Keratinocyte (primary cell): ENCODE results near the gene TIAM2. TPM values are rescaled to one million over a fixed set of nuclear protein-coding genes. Genes with fewer than 3 reads are reported as not detected.
A peak's percentile ranks its signal among the peaks of the same experiment; 100 is the strongest.

Source experiments
- DNase-seq: peaks from one replicate; pipeline ENCODE4 v3.0.0-alpha.2; 2011; ENCODE audit warnings: low read depth, missing footprints, low spot score
- FAIRE-seq: peaks from 2 replicates; lab custom pipeline; 2011; peaks lifted over from hg19 to GRCh38; lab: Jason Lieb, UNC
- H2AFZ ChIP-seq: 2 replicates; pipeline ENCODE4 v1.6.0; 2012; ENCODE audit warnings: low read length, control low read depth, inconsistent platforms; ENCODE audit not compliant: control insufficient read depth
- H3K27ac ChIP-seq: 2 replicates; pipeline ENCODE4 v1.5.1; 2011; ENCODE audit warnings: low read length; ENCODE audit not compliant: control insufficient read depth, insufficient read depth
- H3K27me3 ChIP-seq: 3 replicates; pipeline ENCODE4 v1.6.0; 2011; ENCODE audit warnings: low read length; ENCODE audit not compliant: control insufficient read depth, insufficient read depth; ENCODE audit errors: extremely low read depth
- H3K36me3 ChIP-seq, 2 experiments: 2 replicates in 1 of 2; 3 replicates in 1 of 2; pipeline ENCODE4 v1.5.1; 2011; ENCODE audit warnings: low read length in 2 of 2, mild to moderate bottlenecking in 1 of 2; ENCODE audit not compliant: control insufficient read depth in 2 of 2, insufficient read depth in 2 of 2; ENCODE audit errors: extremely low read depth in 1 of 2
- H3K4me1 ChIP-seq: 3 replicates; pipeline ENCODE4 v1.5.1; 2011; ENCODE audit warnings: low read length; ENCODE audit not compliant: control insufficient read depth, insufficient read depth; ENCODE audit errors: extremely low read depth
- H3K4me2 ChIP-seq: 3 replicates; pipeline ENCODE4 v1.6.0; 2011; ENCODE audit warnings: low read depth, low read length; ENCODE audit not compliant: control insufficient read depth, insufficient read depth; ENCODE audit errors: extremely low read depth
- H3K4me3 ChIP-seq, 3 experiments: fragments of 200-600 bp in 1 of 3; sonication (generic) in 1 of 3; 2 replicates in 2 of 3; 3 replicates in 1 of 3; pipeline ENCODE4 v1.5.1; 2011 to 2016; ENCODE audit warnings: low read length in 3 of 3, mild to moderate bottlenecking in 3 of 3, control low read depth in 2 of 3, inconsistent platforms in 1 of 3, low read depth in 1 of 3, mixed read lengths in 1 of 3, mixed run types in 1 of 3, moderate library complexity in 1 of 3; ENCODE audit not compliant: control insufficient read depth in 2 of 3, insufficient read depth in 2 of 3; ENCODE audit errors: extremely low read depth in 1 of 3
- H3K79me2 ChIP-seq: 2 replicates; pipeline ENCODE4 v1.6.0; 2012; ENCODE audit warnings: low read length; ENCODE audit not compliant: control insufficient read depth, insufficient read depth
- H3K9ac ChIP-seq: 3 replicates; pipeline ENCODE4 v1.6.0; 2011; ENCODE audit warnings: low read length; ENCODE audit not compliant: control insufficient read depth, insufficient read depth; ENCODE audit errors: extremely low read depth
- H3K9me1 ChIP-seq: 3 replicates; pipeline ENCODE4 v1.6.0; 2011; ENCODE audit warnings: low read length; ENCODE audit not compliant: control insufficient read depth, insufficient read depth; ENCODE audit errors: extremely low read depth
- H3K9me3 ChIP-seq: 2 replicates; pipeline ENCODE4 v1.5.1; 2012; ENCODE audit warnings: low read depth, low read length; ENCODE audit not compliant: control insufficient read depth
- H4K20me1 ChIP-seq: 3 replicates; pipeline ENCODE4 v1.6.0; 2011; ENCODE audit warnings: low read length; ENCODE audit not compliant: control insufficient read depth, insufficient read depth; ENCODE audit errors: extremely low read depth
- CTCF ChIP-seq, 3 experiments: IDR thresholded peaks in 1 of 3; conservative IDR thresholded peaks in 1 of 3; optimal IDR thresholded peaks in 1 of 3; 2 replicates in 2 of 3; 3 replicates in 1 of 3; pipeline versions ENCODE3 to v1.5.1; 2011; ENCODE audit warnings: low read length in 3 of 3, mild to moderate bottlenecking in 3 of 3, moderate library complexity in 2 of 3, control low read depth in 1 of 3, inconsistent platforms in 1 of 3; ENCODE audit not compliant: insufficient read depth in 2 of 3; ENCODE audit errors: extremely low read depth in 1 of 3
- EZH2 ChIP-seq: IDR thresholded peaks from one replicate; pipeline ENCODE4 v1.6.1; 2012; ENCODE audit warnings: inconsistent platforms, mild to moderate bottlenecking, low read length, moderate library complexity
- dilution Hi-C: fragments of 300-500 bp; cut with MboI; formaldehyde crosslinking; loops from one replicate; pipeline ENCODE4 v1.7.0; 2020; ENCODE audit warnings: low sequenced_read_pairs; ENCODE audit not compliant: extremely low pct_ligation_motif_present
- polyA plus RNA-seq, 5 experiments: library from polyadenylated mRNA; depleted of rRNA in 3 of 5; stranded (reverse) in 3 of 5; stranded (forward) in 1 of 5; unstranded in 1 of 5; fragments of >200 nt; gene quantifications; 1 replicate in 1 of 5; 2 replicates in 3 of 5; 3 replicates in 1 of 5; pipeline versions ENCODE4 v1.2.1 to v1.2.3, GENCODE V29; 2011 to 2012; ENCODE audit warnings: missing spikeins in 2 of 5, low read depth in 1 of 5, low replicate concordance in 1 of 5

TIAM2 gene
- polyA plus RNA-seq, 1 donor (not counting 4 experiments of a cell fraction or from before 2014, with no cell fraction given): 4.0 TPM

- no peak overlapping the region for H3K4me3 ChIP-seq
- peak; percentile 60 to 66 (median 66) for TF ChIP-seq CTCF (optimal IDR thresholded peaks at IDR 0.05 in 1 of 3, IDR thresholded peaks at IDR 0.05 in 1 of 3, conservative IDR thresholded peaks at IDR 0.05 in 1 of 3; ENCODE audit: extremely low read depth in 1 of 3, insufficient read depth in 2 of 3, low read length in 3 of 3)
- no peak for TF ChIP-seq EZH2
- DNase-seq (no peak), FAIRE-seq (peak; percentile 32)
- H3K4me2 ChIP-seq: no peak overlapping the region
- H3K4me1 ChIP-seq: peaks cover 22% of the 10 kb centered on the region
- H3K79me2 ChIP-seq: no peaks in the 10 kb centered on the region
- no peaks in the 10 kb centered on the region for H3K9me3 ChIP-seq
- H3K36me3 ChIP-seq: no peaks in the 10 kb centered on the region
- H3K9me1 ChIP-seq: no peaks in the 10 kb centered on the region
- no peak overlapping the region for H3K9ac ChIP-seq
- no peaks in the 10 kb centered on the region for H3K27me3 ChIP-seq
- dilution Hi-C loops: loop anchor here (5.0 kb wide), 1 partner anchor 83 kb away; no protein-coding TSS in a partner anchor
- no peaks in the 10 kb centered on the region for H4K20me1 ChIP-seq
- H3K27ac ChIP-seq: no peak overlapping the region
- no peak overlapping the region for H2AFZ ChIP-seq
Observed at GRCh38 chr6:155174576-155175211, 179.6 kb downstream of the TIAM2 start.

DNA sequence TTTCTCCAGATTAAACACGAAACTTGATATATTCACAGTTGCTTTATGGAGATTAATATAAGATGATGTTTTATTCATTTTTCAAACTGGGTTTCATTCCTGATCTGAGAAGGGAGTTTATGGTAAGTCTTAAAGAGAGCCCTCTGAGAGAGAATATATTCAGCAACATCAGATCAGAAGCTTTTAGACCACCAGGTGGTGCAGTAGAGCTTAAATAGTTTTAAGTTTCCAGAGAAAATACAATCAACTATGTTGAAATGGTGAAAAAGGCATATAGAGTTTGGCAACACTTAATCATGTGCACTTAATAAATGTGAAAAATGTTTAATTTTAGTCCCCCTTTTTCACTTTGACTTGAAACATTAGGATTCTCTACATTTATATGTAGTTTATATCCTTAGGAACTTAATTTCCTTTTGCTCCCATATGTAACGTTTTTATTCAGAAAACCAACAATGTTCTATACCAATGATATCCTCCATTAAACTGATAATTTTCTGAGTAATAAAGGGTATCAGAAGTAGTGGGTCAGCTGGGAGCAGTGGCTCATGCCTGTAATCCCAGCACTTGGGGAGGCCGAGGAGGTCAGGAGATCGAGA, 182.3 kb downstream of the TIAM2 start:
- no peak for DNase-seq

More for the DNA sequence above, 182.3 kb downstream of the TIAM2 start:
- Histone ChIP-seq H4K20me1 (no peaks in the 10 kb centered on the region), H3K36me3 (no peaks in the 10 kb centered on the region), H3K4me2 (no peak overlapping the region), H2AFZ (no peak overlapping the region), H3K27me3 (no peaks in the 10 kb centered on the region), H3K9me1 (no peaks in the 10 kb centered on the region), H3K79me2 (no peaks in the 10 kb centered on the region), H3K4me3 (no peak overlapping the region), H3K9ac (no peak overlapping the region), H3K4me1 (peaks cover 11% of the 10 kb centered on the region), H3K27ac (no peak overlapping the region), H3K9me3 (no peaks in the 10 kb centered on the region)
- dilution Hi-C loops: loop anchor here (5.0 kb wide), 1 partner anchor 80 kb away; no protein-coding TSS in a partner anchor
- FAIRE-seq: no peak
- no peak for TF ChIP-seq EZH2
- TF ChIP-seq CTCF (optimal IDR thresholded peaks at IDR 0.05 in 1 of 3, IDR thresholded peaks at IDR 0.05 in 1 of 3, conservative IDR thresholded peaks at IDR 0.05 in 1 of 3; ENCODE audit: extremely low read depth in 1 of 3, insufficient read depth in 2 of 3, low read length in 3 of 3): peak in 2 of 3 experiments; percentile 37 to 54
